Measurements from ENCODE around the gene NISCH. TPM values are rescaled to one million over a fixed set of nuclear protein-coding genes. Genes with fewer than 3 reads are reported as not detected.
A peak's percentile ranks its signal among the peaks of the same experiment; 100 is the strongest.

NISCH gene
- total and polyA plus RNA-seq, 2 donors (not counting 3 experiments of a cell fraction or from before 2014, with no cell fraction given) = 156 to 178 TPM

- TF ChIP-seq POLR2AphosphoS5 (IDR thresholded peaks at IDR 0.05; ENCODE audit: insufficient read depth, low read depth, low read length) (peak; percentile 3), MYC (IDR thresholded peaks at IDR 0.05; ENCODE audit: low read depth, low read length) (no peak)
- Histone ChIP-seq H3K27ac (ENCODE audit: insufficient read depth, low read depth, low read length) (no peak overlapping the region), H2AFZ (ENCODE audit: low read depth, low read length) (no peak overlapping the region), H3K9ac (replicated peaks; ENCODE audit: extremely low read depth, insufficient read depth, low read length) (no peak overlapping the region), H3K79me2 (ENCODE audit: control insufficient read depth, insufficient read depth, low read length) (no peaks in the 10 kb centered on the region), H3K4me3 (replicated peaks in 1 of 3; ENCODE audit: insufficient read depth in 1 of 3, low read depth in 1 of 3, low read length in 3 of 3) (no peak overlapping the region), H3K9me3 (replicated peaks; ENCODE audit: control insufficient read depth, insufficient read depth, low read length) (no peaks in the 10 kb centered on the region), H3K9me1 (replicated peaks; ENCODE audit: control insufficient read depth, extremely low read depth, insufficient read depth, low read length) (no peaks in the 10 kb centered on the region), H3K4me2 (ENCODE audit: insufficient read depth, low read length) (no peak overlapping the region), H3K27me3 (ENCODE audit: control insufficient read depth in 2 of 2, insufficient read depth in 2 of 2, low read length in 2 of 2) (no peaks in the 10 kb centered on the region), H3K36me3 (ENCODE audit: control insufficient read depth in 2 of 2, extremely low read depth in 1 of 2, insufficient read depth in 2 of 2, low read length in 2 of 2) (peaks cover 27 to 80% of the 10 kb centered on the region in 2 experiments), H4K20me1 (replicated peaks; ENCODE audit: control insufficient read depth, extremely low read depth, insufficient read depth, low read length) (no peaks in the 10 kb centered on the region), H3K4me1 (ENCODE audit: control insufficient read depth, extremely low read depth, insufficient read depth, low read length) (peaks cover 7% of the 10 kb centered on the region)
- ChIA-PET POLR2A (no interaction called here), CTCF (no interaction called here)
- no peak for DNase-seq (ENCODE audit: low read depth, low spot score)
- dilution Hi-C loops (cut with MboI; ENCODE audit: extremely low pct_ligation_motif_present, low sequenced_read_pairs) (no loop called here), intact Hi-C loops (cut with micrococcal nuclease) (no loop called here)
- TSS peak; percentile 46 for BruUV-seq (replicated peaks)
- FAIRE-seq = no peak
Observed at GRCh38 chr3:52523386-52524257, 68.2 kb downstream of the NISCH start.

GRCh38 chr3:52524258-52524751 is 68.9 kb downstream of the NISCH start:
- Histone ChIP-seq H3K36me3 (ENCODE audit: control insufficient read depth in 2 of 2, extremely low read depth in 1 of 2, insufficient read depth in 2 of 2, low read length in 2 of 2) (peaks cover 27 to 78% of the 10 kb centered on the region in 2 experiments), H3K27me3 (ENCODE audit: control insufficient read depth in 2 of 2, insufficient read depth in 2 of 2, low read length in 2 of 2) (no peaks in the 10 kb centered on the region), H3K4me1 (ENCODE audit: control insufficient read depth, extremely low read depth, insufficient read depth, low read length) (peaks cover 7% of the 10 kb centered on the region), H3K9ac (replicated peaks; ENCODE audit: extremely low read depth, insufficient read depth, low read length) (no peak overlapping the region), H3K4me2 (ENCODE audit: insufficient read depth, low read length) (no peak overlapping the region), H3K27ac (ENCODE audit: insufficient read depth, low read depth, low read length) (peak overlapping the region; percentile 4), H3K4me3 (replicated peaks in 1 of 3; ENCODE audit: insufficient read depth in 1 of 3, low read depth in 1 of 3, low read length in 3 of 3) (no peak overlapping the region), H3K79me2 (ENCODE audit: control insufficient read depth, insufficient read depth, low read length) (peaks cover 4% of the 10 kb centered on the region), H3K9me3 (replicated peaks; ENCODE audit: control insufficient read depth, insufficient read depth, low read length) (no peaks in the 10 kb centered on the region), H2AFZ (ENCODE audit: low read depth, low read length) (no peak overlapping the region), H4K20me1 (replicated peaks; ENCODE audit: control insufficient read depth, extremely low read depth, insufficient read depth, low read length) (no peaks in the 10 kb centered on the region), H3K9me1 (replicated peaks; ENCODE audit: control insufficient read depth, extremely low read depth, insufficient read depth, low read length) (no peaks in the 10 kb centered on the region)
- FAIRE-seq (no peak), DNase-seq (ENCODE audit: low read depth, low spot score) (no peak)
- ChIA-PET POLR2A (interaction anchor here (0.6 kb wide), 2 partner anchors 13 to 605 kb away, joined by 3 read pairs; no protein-coding TSS in a partner anchor), CTCF (no interaction called here)
- intact Hi-C loops (cut with micrococcal nuclease) = no loop called here
- dilution Hi-C loops (cut with MboI; ENCODE audit: extremely low pct_ligation_motif_present, low sequenced_read_pairs) = no loop called here
- BruUV-seq (replicated peaks) = TSS peak; percentile 53
- TF ChIP-seq POLR2A (IDR thresholded peaks at IDR 0.05; ENCODE audit: low read depth, low read length) (peak; percentile 12), POLR2AphosphoS5 (IDR thresholded peaks at IDR 0.05; ENCODE audit: insufficient read depth, low read depth, low read length) (no peak), MAX (IDR thresholded peaks at IDR 0.05; ENCODE audit: insufficient read depth, insufficient read length) (no peak), MYC (IDR thresholded peaks at IDR 0.05; ENCODE audit: low read depth, low read length) (no peak), GATA2 (IDR thresholded peaks at IDR 0.05; ENCODE audit: insufficient read depth, insufficient read length, low read depth, low read length) (no peak), JUN (IDR thresholded peaks at IDR 0.05; ENCODE audit: borderline replicate concordance, insufficient read depth, insufficient read length, low read depth) (no peak), FOS (IDR thresholded peaks at IDR 0.05; ENCODE audit: borderline replicate concordance, insufficient read depth, low read length) (no peak), EZH2 (IDR thresholded peaks at IDR 0.05; ENCODE audit: borderline replicate concordance, low read depth, low read length, severe bottlenecking) (no peak)

Measured in endothelial cell of umbilical vein (primary cell).